Activated T-helper 17 cell treated with anti-CD3 and anti-CD28 coated beads, Interleukin-2, amount 50 U/mL, for 72 hours (primary cell): ENCODE data around the gene DQX1. TPM values are rescaled to one million over a fixed set of nuclear protein-coding genes. Genes with fewer than 3 reads are reported as not detected.

Experiments used
- ATAC-seq: fragments of 150-1000 bp; cut with Tn5 transposase; replicated peaks from 2 replicates; pipeline ENCODE4 v1.10.0; 2021; ENCODE audit warnings: mild to moderate bottlenecking, moderate library complexity
- H3K27ac Mint-ChIP-seq: one replicate; pipeline ENCODE4 v1.8.0; 2022; ENCODE audit warnings: mixed read lengths
- H3K27me3 Mint-ChIP-seq: one replicate; pipeline ENCODE4 v1.8.0; 2022; ENCODE audit warnings: mixed read lengths
- H3K36me3 Mint-ChIP-seq: one replicate; pipeline ENCODE4 v1.8.0; 2022; ENCODE audit warnings: low read depth, mild to moderate bottlenecking, mixed read lengths
- H3K4me1 Mint-ChIP-seq: one replicate; pipeline ENCODE4 v1.8.0; 2022; ENCODE audit warnings: mixed read lengths
- H3K4me3 Mint-ChIP-seq: one replicate; pipeline ENCODE4 v1.8.0; 2022; ENCODE audit warnings: mild to moderate bottlenecking, mixed read lengths
- H3K9me3 Mint-ChIP-seq: one replicate; pipeline ENCODE4 v1.8.0; 2022; ENCODE audit warnings: mixed read lengths
- total RNA-seq, 2 donors: library from RNA; stranded (reverse); gene quantifications; one replicate each; pipeline ENCODE4 v1.2.3, GENCODE V29; 2022

DQX1 gene
- total RNA-seq, 2 donors from 2014 or later, result 0.74 to 0.76 TPM

- peaks cover 36% of the 10 kb centered on the region for H3K27me3 Mint-ChIP-seq
- H3K4me1 Mint-ChIP-seq, result peaks cover 34% of the 10 kb centered on the region
- peaks cover 40% of the 10 kb centered on the region for H3K36me3 Mint-ChIP-seq
- ATAC-seq, result peak; percentile 42
- peak overlapping the region; percentile 69 for H3K4me3 Mint-ChIP-seq
- no peak overlapping the region for H3K27ac Mint-ChIP-seq
- H3K9me3 Mint-ChIP-seq, result no peaks in the 10 kb centered on the region
These were observed 23.1 kb downstream of the DQX1 start for GRCh38 chr2:74502720-74503505.

DNA sequence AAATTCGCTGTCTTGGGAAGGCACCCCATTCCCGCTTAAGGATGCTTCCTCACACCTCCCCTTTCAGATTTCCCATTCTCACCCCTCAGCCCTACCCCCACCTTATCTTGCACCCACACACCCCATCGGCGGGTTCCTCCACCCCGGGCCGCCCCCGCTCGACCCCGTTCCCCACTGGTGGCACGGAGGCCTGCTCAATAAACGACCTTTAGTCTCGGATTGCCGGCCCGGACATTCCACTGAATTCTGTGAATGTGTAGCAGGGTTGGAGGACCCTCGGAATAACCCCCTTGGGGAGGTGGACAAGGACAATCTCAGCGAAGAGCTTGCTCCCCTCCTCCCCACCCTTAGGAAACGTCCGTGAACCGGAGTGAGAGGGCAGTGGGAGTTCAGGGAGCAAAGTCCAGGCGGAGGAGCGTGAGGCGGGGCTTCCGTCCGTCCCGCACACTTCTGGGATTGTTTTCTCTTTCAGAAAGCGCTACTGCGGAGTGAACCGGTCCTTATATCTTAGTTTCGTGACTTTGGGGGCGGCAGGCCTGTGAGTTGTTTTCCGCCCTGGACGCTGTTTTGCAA is 23.8 kb downstream of the DQX1 start:
- Mint-ChIP-seq H3K36me3 (peaks cover 35% of the 10 kb centered on the region), H3K27me3 (peaks cover 36% of the 10 kb centered on the region), H3K4me3 (peak overlapping the region; percentile 69), H3K27ac (no peak overlapping the region), H3K4me1 (peaks cover 30% of the 10 kb centered on the region), H3K9me3 (no peaks in the 10 kb centered on the region)
- ATAC-seq, result no peak

GRCh38 chr2:74501335-74502071 is 24.5 kb downstream of the DQX1 start:
- H3K27ac Mint-ChIP-seq, result no peak overlapping the region
- peaks cover 28% of the 10 kb centered on the region for H3K36me3 Mint-ChIP-seq
- H3K27me3 Mint-ChIP-seq, result peaks cover 36% of the 10 kb centered on the region
- H3K4me3 Mint-ChIP-seq, result peak overlapping the region; percentile 69
- peaks cover 26% of the 10 kb centered on the region for H3K4me1 Mint-ChIP-seq
- H3K9me3 Mint-ChIP-seq, result no peaks in the 10 kb centered on the region
- no peak for ATAC-seq

- H3K27me3 Mint-ChIP-seq, result peaks cover 36% of the 10 kb centered on the region
- no peak for ATAC-seq
- peaks cover 18% of the 10 kb centered on the region for H3K36me3 Mint-ChIP-seq
- H3K9me3 Mint-ChIP-seq, result no peaks in the 10 kb centered on the region
- H3K27ac Mint-ChIP-seq, result no peak overlapping the region
- H3K4me1 Mint-ChIP-seq, result peaks cover 24% of the 10 kb centered on the region
- H3K4me3 Mint-ChIP-seq, result no peak overlapping the region
These were observed 25.5 kb downstream of the DQX1 start for GRCh38 chr2:74500578-74500946.

DNA sequence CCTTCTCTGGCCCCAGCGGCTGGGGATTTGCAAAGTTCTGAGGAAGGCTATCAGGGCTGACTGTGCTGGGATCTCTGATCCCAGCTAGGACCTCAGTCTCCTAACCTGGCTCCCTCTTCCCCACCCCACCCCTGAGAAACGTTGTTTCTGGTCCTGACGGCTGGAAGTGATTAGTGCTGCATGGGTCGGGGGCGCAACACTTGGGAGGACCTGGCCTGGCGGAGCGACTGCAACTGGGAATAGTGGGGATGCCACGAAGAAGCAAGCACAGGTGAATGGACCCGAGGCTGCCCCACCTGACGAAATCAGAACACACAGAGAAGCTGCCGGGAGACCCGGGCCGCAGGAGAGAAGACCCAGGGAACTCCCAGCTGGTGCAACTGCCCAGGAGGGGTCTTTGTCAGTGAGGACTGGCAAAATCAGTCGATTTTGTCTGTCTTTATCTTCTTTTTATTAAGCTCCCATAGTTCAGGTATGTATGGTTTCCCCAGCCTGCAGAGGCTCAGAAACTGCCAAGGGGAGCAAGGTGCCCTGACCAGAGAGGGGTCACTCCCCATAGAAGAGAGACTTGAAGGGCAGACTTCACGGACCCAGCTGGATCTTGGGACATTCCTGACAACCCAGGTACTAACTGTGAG is 26.0 kb downstream of the DQX1 start:
- H3K9me3 Mint-ChIP-seq, result no peaks in the 10 kb centered on the region
- H3K4me1 Mint-ChIP-seq, result peaks cover 19% of the 10 kb centered on the region
- H3K27ac Mint-ChIP-seq, result no peak overlapping the region
- no peak overlapping the region for H3K4me3 Mint-ChIP-seq
- no peak for ATAC-seq
- peaks cover 36% of the 10 kb centered on the region for H3K27me3 Mint-ChIP-seq
- H3K36me3 Mint-ChIP-seq, result peaks cover 13% of the 10 kb centered on the region

- peaks cover 9% of the 10 kb centered on the region for H3K36me3 Mint-ChIP-seq
- H3K4me3 Mint-ChIP-seq, result peak within 1 kb of the TSS; percentile 85
- peak; percentile 12 for ATAC-seq
- H3K9me3 Mint-ChIP-seq, result no peaks in the 10 kb centered on the region
- H3K27me3 Mint-ChIP-seq, result peaks cover 30% of the 10 kb centered on the region
- H3K4me1 Mint-ChIP-seq, result peaks cover 12% of the 10 kb centered on the region
- H3K27ac Mint-ChIP-seq, result peak within 1 kb of the TSS; percentile 71
These were observed 26.6 kb downstream of the DQX1 start, which contains the start of gene LBX2 for GRCh38 chr2:74499267-74499939. TSS of gene LBX2 (minus strand) at chr2:74499603. CDS start at chr2:74499537, 66 bp downstream.

GRCh38 chr2:74498500-74499266 is 27.3 kb downstream of the DQX1 start:
- ATAC-seq, result peak; percentile 83
- Mint-ChIP-seq H3K9me3 (no peaks in the 10 kb centered on the region), H3K27ac (peak overlapping the region; percentile 71), H3K27me3 (peaks cover 25% of the 10 kb centered on the region), H3K4me1 (peaks cover 11% of the 10 kb centered on the region), H3K36me3 (peaks cover 9% of the 10 kb centered on the region), H3K4me3 (peak overlapping the region; percentile 85)

- peak overlapping the region; percentile 71 for H3K27ac Mint-ChIP-seq
- no peaks in the 10 kb centered on the region for H3K9me3 Mint-ChIP-seq
- peak; percentile 56 for ATAC-seq
- H3K4me3 Mint-ChIP-seq, result peak overlapping the region; percentile 85
- peaks cover 25% of the 10 kb centered on the region for H3K27me3 Mint-ChIP-seq
- peaks cover 11% of the 10 kb centered on the region for H3K4me1 Mint-ChIP-seq
- peaks cover 17% of the 10 kb centered on the region for H3K36me3 Mint-ChIP-seq
These were observed 28.1 kb downstream of the DQX1 start for GRCh38 chr2:74497777-74498499.

DNA sequence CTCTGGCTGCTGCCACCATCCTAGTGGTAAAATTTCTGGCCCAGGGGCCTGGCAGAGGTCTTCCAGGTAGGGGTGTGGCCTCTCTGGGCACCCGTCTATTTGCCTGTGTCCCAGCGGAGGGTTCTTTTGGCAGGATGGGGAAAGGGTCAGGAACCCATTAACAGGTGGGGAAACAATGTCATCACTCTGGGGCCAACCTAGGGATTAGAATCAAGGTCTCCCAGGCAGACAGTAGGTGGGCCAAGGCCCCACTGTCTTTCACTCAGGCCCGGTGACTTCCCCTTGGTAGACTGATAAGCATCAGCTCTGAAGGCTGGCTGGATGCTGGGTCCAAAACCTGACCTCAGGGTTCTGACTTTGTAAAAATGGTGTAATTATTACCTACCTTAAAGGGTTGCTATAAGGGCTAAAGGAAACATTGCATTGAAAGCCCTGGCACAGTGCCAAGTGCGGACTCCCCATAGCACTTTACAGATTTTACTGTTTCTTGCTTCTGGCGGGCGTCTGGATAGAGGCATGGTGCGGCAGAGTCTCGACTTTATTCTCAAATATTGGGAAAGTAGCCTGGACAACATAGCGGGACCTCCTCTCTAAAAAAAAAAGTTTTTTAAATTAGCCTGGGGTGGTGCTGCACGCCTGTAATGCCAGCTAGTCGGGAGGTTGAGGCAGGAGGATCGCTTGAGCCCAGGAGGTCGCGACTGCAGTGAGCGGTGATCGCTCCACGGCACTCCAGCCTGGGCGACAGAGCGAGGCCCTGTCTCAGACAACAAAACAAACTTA is 28.8 kb downstream of the DQX1 start:
- peaks cover 11% of the 10 kb centered on the region for H3K4me1 Mint-ChIP-seq
- peaks cover 25% of the 10 kb centered on the region for H3K27me3 Mint-ChIP-seq
- peak overlapping the region; percentile 85 for H3K4me3 Mint-ChIP-seq
- no peaks in the 10 kb centered on the region for H3K9me3 Mint-ChIP-seq
- H3K36me3 Mint-ChIP-seq, result peaks cover 24% of the 10 kb centered on the region
- ATAC-seq, result no peak
- no peak overlapping the region for H3K27ac Mint-ChIP-seq

DNA sequence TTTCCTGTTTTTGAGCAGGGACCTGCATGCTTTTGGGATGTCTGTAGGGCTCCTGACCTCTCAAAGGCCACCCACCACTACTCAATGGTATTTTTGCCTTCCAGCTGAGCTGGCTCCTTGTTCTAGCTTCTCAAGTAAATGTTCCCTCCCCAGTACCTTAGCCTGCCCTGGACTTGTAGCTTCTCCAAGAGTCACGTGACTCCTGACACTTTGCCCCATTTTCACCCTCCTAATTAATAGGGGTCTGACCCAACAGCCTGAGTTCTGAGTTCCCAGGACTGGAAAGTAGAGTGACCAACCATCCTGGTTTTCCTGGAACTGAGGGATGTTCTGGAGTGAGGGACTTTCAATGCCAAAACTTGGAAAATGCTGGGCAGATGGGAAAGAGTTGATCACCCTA is 30.6 kb downstream of the DQX1 start:
- peaks cover 17% of the 10 kb centered on the region for H3K27me3 Mint-ChIP-seq
- H3K9me3 Mint-ChIP-seq, result no peaks in the 10 kb centered on the region
- ATAC-seq, result no peak
- no peak overlapping the region for H3K4me3 Mint-ChIP-seq
- H3K27ac Mint-ChIP-seq, result no peak overlapping the region
- H3K4me1 Mint-ChIP-seq, result peaks cover 11% of the 10 kb centered on the region
- H3K36me3 Mint-ChIP-seq, result peaks cover 42% of the 10 kb centered on the region

GRCh38 chr2:74493546-74493945 is 32.5 kb downstream of the DQX1 start:
- peaks cover 46% of the 10 kb centered on the region for H3K36me3 Mint-ChIP-seq
- ATAC-seq, result no peak
- H3K27me3 Mint-ChIP-seq, result peaks cover 4% of the 10 kb centered on the region
- H3K27ac Mint-ChIP-seq, result no peak overlapping the region
- H3K9me3 Mint-ChIP-seq, result no peaks in the 10 kb centered on the region
- H3K4me3 Mint-ChIP-seq, result no peak overlapping the region
- H3K4me1 Mint-ChIP-seq, result peaks cover 5% of the 10 kb centered on the region
